Loucy (cell line): ENCODE results near the gene ILKAP.

Experiments
- EZH2phosphoT487 ChIP-seq: fragments of 200-600 bp; IDR thresholded peaks from 2 replicates; pipeline ENCODE4 v1.6.1; 2018; ENCODE audit warnings: antibody characterized with exemption, mild to moderate bottlenecking, moderate library complexity, borderline replicate concordance
- TF ChIP-seq, protein P1 (sequence below): fragments of 200-600 bp; sonication (generic); conservative IDR thresholded peaks from 2 replicates; pipeline ENCODE4 v1.5.1; 2014; ENCODE audit warnings: mild to moderate bottlenecking, antibody characterized with exemption, low read length

DNA sequence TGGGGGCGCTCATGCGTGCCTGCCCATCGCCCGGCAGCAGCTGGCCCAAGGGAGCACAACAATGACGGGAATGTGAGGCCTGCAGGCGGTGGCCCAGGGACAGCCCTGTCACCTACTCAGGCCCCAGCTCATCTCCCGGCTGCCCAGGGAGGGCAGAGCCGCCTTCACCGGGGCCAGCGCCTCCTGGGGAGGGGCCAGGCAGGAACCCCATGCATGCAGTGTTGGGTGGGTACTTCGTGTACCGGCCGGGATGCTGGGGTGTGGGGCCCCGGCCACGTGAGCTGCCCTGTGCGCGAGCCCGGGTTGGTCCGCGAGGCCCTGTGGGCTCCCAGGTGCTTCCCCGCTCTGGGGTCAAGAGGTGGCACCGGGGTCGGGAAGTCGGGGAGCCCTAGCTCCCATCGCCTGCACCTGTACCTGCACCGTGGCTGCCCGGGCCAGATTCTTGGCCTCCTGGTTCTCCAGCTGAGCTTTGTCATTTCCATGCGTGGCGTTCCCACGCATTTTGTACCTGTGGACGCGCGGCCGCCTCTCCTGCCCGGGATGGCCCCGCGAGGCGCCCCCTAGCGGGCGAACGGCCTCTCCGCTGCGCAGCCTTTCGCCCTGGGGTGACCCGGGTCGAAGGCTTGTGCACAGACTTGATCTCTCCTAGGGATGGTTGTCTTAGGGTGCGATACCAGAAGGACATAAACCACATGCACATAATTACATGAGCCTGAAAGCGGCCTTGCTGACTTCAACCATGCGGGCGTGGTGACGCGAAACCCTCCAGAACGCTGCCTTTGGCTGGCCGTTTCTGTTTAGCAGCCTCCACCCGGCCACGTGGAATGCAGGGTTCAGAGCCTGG is 64.1 kb downstream of the ILKAP start:
- TF ChIP-seq, protein P1, sequence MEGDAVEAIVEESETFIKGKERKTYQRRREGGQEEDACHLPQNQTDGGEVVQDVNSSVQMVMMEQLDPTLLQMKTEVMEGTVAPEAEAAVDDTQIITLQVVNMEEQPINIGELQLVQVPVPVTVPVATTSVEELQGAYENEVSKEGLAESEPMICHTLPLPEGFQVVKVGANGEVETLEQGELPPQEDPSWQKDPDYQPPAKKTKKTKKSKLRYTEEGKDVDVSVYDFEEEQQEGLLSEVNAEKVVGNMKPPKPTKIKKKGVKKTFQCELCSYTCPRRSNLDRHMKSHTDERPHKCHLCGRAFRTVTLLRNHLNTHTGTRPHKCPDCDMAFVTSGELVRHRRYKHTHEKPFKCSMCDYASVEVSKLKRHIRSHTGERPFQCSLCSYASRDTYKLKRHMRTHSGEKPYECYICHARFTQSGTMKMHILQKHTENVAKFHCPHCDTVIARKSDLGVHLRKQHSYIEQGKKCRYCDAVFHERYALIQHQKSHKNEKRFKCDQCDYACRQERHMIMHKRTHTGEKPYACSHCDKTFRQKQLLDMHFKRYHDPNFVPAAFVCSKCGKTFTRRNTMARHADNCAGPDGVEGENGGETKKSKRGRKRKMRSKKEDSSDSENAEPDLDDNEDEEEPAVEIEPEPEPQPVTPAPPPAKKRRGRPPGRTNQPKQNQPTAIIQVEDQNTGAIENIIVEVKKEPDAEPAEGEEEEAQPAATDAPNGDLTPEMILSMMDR, result peak; percentile 48
- TF ChIP-seq EZH2phosphoT487, result no peak
